T1000 (cell line): Measurements from ENCODE around the gene COX19.

Source experiments
- DNase-seq: peaks from one replicate; lab custom pipeline; 2025; ENCODE audit warnings: mixed read lengths; lab: John Stamatoyannopoulos, UW

COX19 gene

GRCh38 chr7:974820-975681 lies at the start of gene COX19:
TSS of gene COX19 (minus strand) at chr7:975549. CDS start at chr7:975509, 40 bp downstream.
- DNase-seq: peak; percentile 83

GRCh38 chr7:1024331-1024841 lies 49.0 kb upstream of the COX19 start:
- DNase-seq: no peak

GRCh38 chr7:1022801-1023465 lies 47.6 kb upstream of the COX19 start:
- DNase-seq: no peak

DNA sequence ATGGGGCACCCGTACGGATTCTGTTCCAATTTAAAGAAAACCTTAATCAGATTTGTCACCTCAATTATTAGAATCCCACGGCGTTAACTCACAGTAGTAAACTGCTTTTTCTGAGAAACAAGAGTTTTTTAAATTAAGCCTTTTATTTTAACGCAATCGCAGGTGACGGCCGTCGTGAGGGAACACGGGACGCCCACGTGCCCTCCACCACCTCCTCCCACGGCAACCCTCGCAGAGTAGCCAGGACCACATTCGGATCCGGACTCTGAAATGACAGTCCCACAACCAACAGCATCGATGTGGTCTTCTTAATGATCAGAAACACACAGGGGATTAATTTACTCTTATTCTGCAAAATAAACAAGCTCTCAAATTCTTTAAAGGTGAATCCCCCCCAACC lies 47.0 kb upstream of the COX19 start:
- DNase-seq: no peak

DNA sequence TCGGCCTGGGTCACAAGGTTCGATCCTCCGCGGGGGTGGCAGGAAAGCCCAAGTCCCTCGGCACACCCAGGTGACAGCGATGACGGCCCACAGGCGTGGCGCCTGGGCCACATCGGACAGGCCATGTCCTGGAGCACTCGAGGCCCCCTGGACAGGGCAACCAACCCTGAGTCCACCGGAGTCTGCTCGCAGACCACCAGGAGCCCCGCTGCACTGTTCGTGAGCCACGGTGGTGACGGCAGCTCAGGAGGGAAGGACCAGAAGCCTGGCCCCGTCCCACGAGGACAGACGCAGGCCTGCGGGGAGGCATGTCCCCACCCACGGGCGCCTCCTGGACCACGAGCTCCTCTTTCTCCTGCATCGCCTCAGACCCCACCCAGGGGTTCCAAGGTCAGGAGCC lies 46.6 kb upstream of the COX19 start:
- no peak for DNase-seq

DNA sequence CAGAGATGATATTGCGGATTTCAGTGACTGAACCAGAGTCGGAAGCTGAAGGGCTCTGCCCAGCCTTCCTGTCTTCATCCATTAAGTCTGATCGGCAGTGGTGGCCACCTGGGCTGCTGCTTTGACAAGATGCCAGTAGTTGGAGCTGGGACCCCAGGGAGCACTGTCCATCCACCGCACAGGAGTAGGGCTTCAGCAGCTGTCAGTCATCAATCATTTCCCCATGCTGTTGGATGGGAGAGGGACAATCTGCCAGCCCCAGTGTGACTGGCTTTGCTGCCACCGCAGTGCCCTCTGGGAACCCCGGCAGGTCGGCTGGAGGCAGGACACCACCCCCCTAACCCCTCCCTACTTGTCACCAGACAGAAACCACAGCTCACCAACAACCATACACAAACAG lies 46.0 kb upstream of the COX19 start:
- no peak for DNase-seq

DNA sequence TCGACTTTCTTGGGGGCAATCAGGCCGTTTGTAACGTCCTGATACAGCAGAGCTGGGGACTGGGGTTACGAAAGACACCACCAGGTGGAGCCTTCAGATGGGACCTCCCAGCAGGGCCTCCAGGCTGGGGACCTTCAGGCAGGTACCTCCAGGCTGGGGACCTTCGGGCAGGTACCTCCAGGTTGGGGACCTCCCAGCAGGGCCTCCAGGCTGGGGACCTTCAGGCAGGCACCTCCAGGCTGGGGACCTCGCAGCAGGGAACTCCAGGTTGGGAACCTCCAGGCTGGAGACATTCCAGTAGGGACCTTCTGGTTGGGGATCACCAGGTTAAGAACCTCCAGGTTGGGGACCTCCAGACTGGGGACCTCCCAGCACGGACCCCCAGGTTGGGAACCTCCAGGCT lies 45.5 kb upstream of the COX19 start:
- no peak for DNase-seq

- no peak for DNase-seq
These were observed 44.7 kb upstream of the COX19 start for GRCh38 chr7:1019789-1020610.

GRCh38 chr7:1019255-1019785 lies 44.0 kb upstream of the COX19 start:
- no peak for DNase-seq

DNA sequence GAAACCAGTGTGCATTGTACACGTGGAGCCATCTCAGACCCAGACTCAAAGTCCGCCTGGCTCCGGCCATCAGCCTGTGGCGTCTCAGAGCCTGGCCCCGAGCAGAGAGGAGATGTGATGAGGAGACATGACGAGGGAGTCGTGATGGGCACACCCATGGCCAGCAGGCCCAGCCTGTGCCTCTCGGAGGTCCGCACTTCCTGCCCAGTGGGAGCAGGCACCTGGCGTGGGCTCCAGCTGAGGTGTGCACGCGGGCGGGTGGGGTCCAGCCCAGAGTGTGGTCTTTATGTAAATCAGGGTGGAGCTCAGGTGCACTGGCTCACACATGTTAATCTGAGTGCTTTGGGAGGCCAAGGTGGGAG lies 43.0 kb upstream of the COX19 start:
- DNase-seq: no peak

GRCh38 chr7:1017586-1018333 lies 42.4 kb upstream of the COX19 start:
- DNase-seq: no peak

GRCh38 chr7:1016577-1017531 lies 41.5 kb upstream of the COX19 start:
- DNase-seq: no peak

DNA sequence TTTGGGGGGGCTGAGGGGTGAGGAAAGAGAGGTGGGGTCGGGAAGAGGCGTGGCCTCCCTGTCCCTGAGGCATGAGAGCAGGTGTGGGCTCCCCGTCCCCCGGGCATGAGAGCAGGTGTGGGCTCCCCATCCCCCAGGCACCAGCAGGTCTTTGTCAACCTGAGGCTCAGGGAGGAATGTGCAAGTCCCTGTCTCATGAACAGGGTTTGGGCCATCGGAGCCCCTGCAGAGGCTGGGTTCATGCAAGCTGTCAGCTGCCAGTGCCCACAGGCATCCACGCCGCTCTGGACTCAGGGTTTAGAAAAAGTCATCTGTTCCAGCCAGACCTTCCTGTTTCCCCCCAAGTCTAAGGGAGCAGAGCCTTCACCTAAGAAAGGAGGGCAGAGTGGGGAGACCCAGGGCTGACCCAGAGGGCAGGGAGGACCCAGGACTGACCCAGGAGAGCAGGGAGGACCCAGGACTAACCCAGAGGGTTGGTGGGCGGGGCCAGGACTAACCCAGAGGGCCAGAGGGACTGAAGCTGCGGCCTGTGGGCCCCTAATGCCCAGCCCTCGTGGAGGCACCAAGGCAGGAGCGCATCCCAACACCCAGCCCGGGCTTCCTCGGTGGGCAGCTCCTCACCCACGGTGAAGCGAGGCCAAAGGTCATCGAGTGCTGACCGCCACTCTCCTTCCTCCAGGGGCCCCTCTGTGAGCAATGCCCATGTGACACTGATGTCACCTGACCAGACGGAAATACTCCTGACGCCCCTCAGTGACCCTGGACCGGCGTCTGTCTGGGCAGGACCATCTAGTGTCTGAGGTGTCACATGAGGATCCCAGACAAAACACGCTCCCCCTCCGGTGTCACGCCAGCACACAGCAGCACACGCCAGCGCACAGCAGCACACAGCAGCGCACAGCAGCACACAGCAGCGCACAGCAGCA lies 40.1 kb upstream of the COX19 start:
- DNase-seq: no peak

DNA sequence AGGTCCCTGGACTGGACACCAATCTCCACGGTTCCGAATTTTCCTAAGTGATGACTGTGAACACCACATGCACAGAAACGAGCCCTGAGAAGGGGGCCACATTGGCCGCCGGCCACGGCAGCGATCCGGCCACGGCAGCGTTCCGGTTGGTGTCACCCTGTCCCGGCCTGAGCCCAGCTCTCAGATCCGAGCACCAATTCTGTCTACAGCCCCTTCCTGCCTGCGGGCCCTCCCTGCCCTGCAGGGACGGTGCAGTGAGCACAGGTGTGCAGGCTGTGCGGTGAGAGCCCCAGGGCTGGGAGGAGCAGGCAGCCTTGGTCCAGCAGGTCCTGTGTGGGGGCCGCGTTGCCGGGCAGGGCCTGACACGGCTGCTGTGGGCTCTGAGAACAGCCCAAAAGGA lies 39.3 kb upstream of the COX19 start:
- DNase-seq: no peak

DNA sequence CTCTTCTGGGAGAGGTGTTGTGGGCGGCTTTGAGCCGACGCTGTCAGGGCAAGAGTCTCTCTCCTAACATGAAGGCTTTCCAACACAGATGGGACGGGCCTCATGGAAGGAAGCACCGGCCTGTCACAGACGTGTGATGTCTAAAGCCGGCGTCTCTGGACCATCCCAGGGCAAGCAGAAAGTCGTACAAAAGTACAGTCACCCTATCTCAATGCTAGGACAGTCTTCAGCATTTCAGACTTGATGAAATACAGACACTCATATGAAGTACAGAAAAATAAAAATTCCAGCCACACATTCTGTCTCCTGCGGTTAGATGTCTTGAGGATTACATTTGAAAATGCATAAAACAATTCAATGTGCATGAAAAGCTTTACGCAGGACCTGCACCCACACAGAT lies 38.2 kb upstream of the COX19 start:
- DNase-seq: no peak

GRCh38 chr7:1012716-1013095 lies 37.4 kb upstream of the COX19 start:
- no peak for DNase-seq

DNA sequence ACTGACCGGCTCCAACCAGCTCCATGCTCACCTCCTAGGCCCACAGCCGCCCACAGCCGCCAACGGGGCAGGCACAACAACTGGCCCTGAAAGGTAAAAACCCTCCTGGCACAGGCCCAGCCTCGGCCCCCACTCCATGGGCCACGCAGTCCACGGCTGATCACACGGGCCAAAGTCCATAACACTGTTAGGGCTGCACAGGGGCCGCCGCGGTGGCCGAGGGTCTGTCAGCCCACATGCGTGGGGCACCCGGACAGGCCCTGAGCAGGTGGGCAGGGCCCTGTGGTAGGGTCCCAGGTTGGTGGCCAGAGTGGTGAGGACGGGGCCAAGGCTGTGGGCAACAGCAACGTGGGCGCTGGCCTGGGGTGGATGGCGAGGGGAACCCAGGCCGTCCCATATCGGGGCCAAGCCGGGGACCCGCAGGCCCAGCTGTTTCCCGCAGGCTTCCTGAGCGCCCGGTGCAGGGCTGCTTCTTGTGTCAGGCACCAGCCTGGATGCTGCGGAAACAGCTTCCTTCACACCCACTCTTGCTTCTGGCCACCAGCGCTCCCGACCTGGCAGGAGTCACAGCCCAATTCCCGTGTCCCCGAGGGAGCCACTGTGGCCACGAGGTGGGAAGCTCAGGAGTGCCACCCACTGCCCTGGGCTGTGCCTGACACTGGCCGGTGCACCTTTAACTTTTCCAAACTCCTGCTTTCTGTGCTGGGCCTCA lies 36.8 kb upstream of the COX19 start:
- DNase-seq: no peak

- no peak for DNase-seq
These were observed 36.1 kb upstream of the COX19 start for GRCh38 chr7:1011297-1012003.
